ENCODE measurements around the gene SIRPB1. TPM values are rescaled to one million over a fixed set of nuclear protein-coding genes. Genes with fewer than 3 reads are reported as not detected.

Gene SIRPB1
- total and polyA plus RNA-seq, 10 of the 15 experiments (the other 5 are each of a cell fraction or from before 2014, with no cell fraction given) = 3.4 to 33.8 (median 14.1) TPM

DNA sequence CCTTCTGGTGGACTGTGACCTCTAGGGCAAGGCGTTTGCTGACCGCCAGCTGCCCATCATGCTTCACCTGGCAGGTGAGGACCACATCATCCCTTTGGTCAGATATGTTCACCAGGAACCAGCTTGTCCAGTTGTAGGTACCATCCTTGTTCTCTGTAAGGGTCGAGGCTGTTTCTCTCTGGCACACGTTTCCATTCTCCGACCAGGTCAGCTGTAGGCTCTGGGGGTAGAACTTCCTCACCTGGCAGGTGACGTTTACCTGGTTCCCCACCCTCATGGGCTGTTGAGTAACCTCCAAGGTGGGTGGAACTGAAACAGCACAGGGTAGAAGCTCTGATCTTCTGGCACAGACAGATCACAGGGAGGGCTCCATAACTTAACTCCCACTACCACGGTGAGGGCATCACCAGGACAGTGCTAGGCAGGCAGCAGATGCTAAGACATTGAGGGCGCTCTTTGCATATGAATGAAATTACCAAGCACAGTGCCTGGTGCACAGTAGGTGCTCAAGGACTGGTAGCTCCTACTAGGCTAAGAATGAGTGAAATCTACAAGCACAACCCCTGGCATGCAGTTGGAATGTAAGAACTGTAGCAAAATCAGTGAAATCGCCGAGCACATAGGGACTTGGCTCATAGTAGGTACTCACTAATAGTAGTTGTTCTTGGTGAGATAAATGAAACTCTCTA is 15.6 kb upstream of the SIRPB1 start (continued):
- no peak for TF ChIP-seq SMAD1 (IDR thresholded peaks at IDR 0.05; ENCODE audit: low read depth, partially characterized antibody)

DNA sequence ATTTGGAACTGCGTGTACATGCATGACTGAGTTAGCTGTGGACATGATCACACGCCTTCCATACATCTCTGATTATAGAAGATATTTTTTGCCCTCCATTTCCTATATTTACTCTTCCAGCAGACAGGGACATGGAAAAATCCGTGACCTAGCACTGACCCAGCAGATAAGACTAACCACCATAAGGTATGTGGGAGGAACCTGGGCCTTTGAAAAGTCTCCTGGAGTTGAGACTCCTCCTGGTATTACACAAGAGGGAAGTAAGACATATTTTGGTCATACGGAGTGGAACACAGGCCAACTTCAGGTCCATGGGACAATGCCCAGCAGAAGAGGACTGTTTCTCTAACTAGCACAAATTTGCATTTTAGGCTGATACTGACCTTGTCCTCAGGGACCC is 13.7 kb upstream of the SIRPB1 start:
- ChIA-PET CTCF (no interaction called here), POLR2A (no interaction called here), SMC1A (ENCODE audit: uncharacterized antibody, unreplicated experiment) (no interaction called here), RAD21 (ENCODE audit: unreplicated experiment) (no interaction called here)
- Histone ChIP-seq H4K20me1 (ENCODE audit: control insufficient read depth, insufficient read depth) (no peaks in the 10 kb centered on the region), H3K27ac (ENCODE audit: control insufficient read depth, insufficient read depth) (no peak overlapping the region), H3K4me2 (ENCODE audit: control insufficient read depth, insufficient read depth) (no peak overlapping the region), H2AFZ (ENCODE audit: control insufficient read depth, low read depth, low read length) (no peak overlapping the region), H3K9ac (ENCODE audit: control insufficient read depth, insufficient read depth, low read length) (no peak overlapping the region), H3K79me2 (ENCODE audit: control insufficient read depth, insufficient read depth, low read length) (no peaks in the 10 kb centered on the region), H3K4me3 (no peak overlapping the region), H3K9me3 (replicated peaks; ENCODE audit: control insufficient read depth, insufficient read depth, low read length) (no peaks in the 10 kb centered on the region), H3K36me3 (ENCODE audit: control insufficient read depth in 2 of 2, insufficient read depth in 2 of 2, low read length in 1 of 2) (no peaks in the 10 kb centered on the region), H3K4me1 (ENCODE audit: control insufficient read depth, insufficient read depth, low read length) (peaks cover 7% of the 10 kb centered on the region), H3K27me3 (replicated peaks in 1 of 2; ENCODE audit: control insufficient read depth in 2 of 2, insufficient read depth in 2 of 2, low read length in 1 of 2) (no peaks in the 10 kb centered on the region)
- 22% methylated on average over 4 of the region's 4 CpGs for WGBS (ENCODE audit: insufficient coverage, insufficient replicate concordance, low lambda C conversion rate, missing lambda C conversion rate)
- intact Hi-C loops (cut with micrococcal nuclease; ENCODE audit: unreplicated experiment) (loop anchor here (5.0 kb wide), 1 partner anchor 126 kb away; no protein-coding TSS in a partner anchor), in situ Hi-C loops (cut with MboI) (no loop called here)
- no TSS peak for BruUV-seq (replicated peaks)
- no peak for FAIRE-seq
- DNase-seq (ENCODE audit: low read depth, low spot score) = no peak
- ATAC-seq = no peak
- TF ChIP-seq PML (IDR thresholded peaks at IDR 0.05; ENCODE audit: low read length) = no peak
- no peak for TF ChIP-seq PAX8 (IDR thresholded peaks at IDR 0.05)
- TF ChIP-seq MLLT1 (IDR thresholded peaks at IDR 0.05) = no peak
- no peak for TF ChIP-seq POLR2A (IDR thresholded peaks at IDR 0.05; ENCODE audit: low read depth, low read length)
- TF ChIP-seq NFYA (IDR thresholded peaks at IDR 0.05; ENCODE audit: borderline replicate concordance, low read depth, low read length) = no peak
- TF ChIP-seq ZNF207 (IDR thresholded peaks at IDR 0.05; ENCODE audit: borderline replicate concordance) = no peak
- TF ChIP-seq ZNF592 (IDR thresholded peaks at IDR 0.05) = no peak
- no peak for TF ChIP-seq POLR2AphosphoS5 (IDR thresholded peaks at IDR 0.05; ENCODE audit: low read length)
- no peak for TF ChIP-seq ZNF274 (IDR thresholded peaks at IDR 0.05; ENCODE audit: insufficient read depth, insufficient read length)
- no peak for TF ChIP-seq E4F1 (IDR thresholded peaks at IDR 0.05; ENCODE audit: borderline replicate concordance, partially characterized antibody)
- TF ChIP-seq, protein P1, sequence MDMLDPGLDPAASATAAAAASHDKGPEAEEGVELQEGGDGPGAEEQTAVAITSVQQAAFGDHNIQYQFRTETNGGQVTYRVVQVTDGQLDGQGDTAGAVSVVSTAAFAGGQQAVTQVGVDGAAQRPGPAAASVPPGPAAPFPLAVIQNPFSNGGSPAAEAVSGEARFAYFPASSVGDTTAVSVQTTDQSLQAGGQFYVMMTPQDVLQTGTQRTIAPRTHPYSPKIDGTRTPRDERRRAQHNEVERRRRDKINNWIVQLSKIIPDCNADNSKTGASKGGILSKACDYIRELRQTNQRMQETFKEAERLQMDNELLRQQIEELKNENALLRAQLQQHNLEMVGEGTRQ (IDR thresholded peaks at IDR 0.05; ENCODE audit: borderline replicate concordance, low read depth, low read length) = no peak
- TF ChIP-seq RAD51 (IDR thresholded peaks at IDR 0.05) = no peak
- TF ChIP-seq SREBF1 (IDR thresholded peaks at IDR 0.05; ENCODE audit: low read length) = no peak
- no peak for TF ChIP-seq SIX5 (IDR thresholded peaks at IDR 0.05; ENCODE audit: low read depth, low read length, severe bottlenecking)
